Thoracic aorta (tissue), 2 donors: ENCODE data around the gene UNC80. TPM values are rescaled to one million over a fixed set of nuclear protein-coding genes. Genes with fewer than 3 reads are reported as not detected.

Experiments used
- ATAC-seq: fragments of 150-250 bp; one replicate; pipeline ENCODE4 v1.8.0; 2017; ENCODE audit warnings: low read depth; ENCODE audit not compliant: insufficient number of reproducible peaks, low FRiP score
- DNase-seq: peaks from one replicate; pipeline ENCODE4 v3.0.0-alpha.2; 2020; ENCODE audit warnings: low spot score
- H3K27ac ChIP-seq, 2 donors: fragments of 200-600 bp; sonication (generic); 1 replicate in 1 of 2; 2 replicates in 1 of 2; pipeline ENCODE4 v1.5.1; 2016; ENCODE audit warnings: mild to moderate bottlenecking in 2 of 2, moderate library complexity in 2 of 2
- H3K27me3 ChIP-seq: fragments of 200-600 bp; sonication (generic); replicated peaks from 2 replicates; pipeline ENCODE4 v1.6.0; 2016; ENCODE audit warnings: mild to moderate bottlenecking; ENCODE audit not compliant: insufficient read depth
- H3K36me3 ChIP-seq: fragments of 200-600 bp; sonication (generic); one replicate; pipeline ENCODE4 v1.5.1; 2016
- H3K4me1 ChIP-seq, 2 donors: fragments of 200-600 bp; sonication (generic); 1 replicate in 1 of 2; 2 replicates in 1 of 2; pipeline versions ENCODE4 v1.5.1 to v1.6.0; 2016; ENCODE audit warnings: low read depth in 2 of 2, mild to moderate bottlenecking in 1 of 2; ENCODE audit not compliant: control insufficient read depth in 1 of 2
- H3K4me3 ChIP-seq: fragments of 200-600 bp; sonication (generic); 2 replicates; pipeline ENCODE4 v1.5.1; 2016; ENCODE audit warnings: mild to moderate bottlenecking
- H3K9me3 ChIP-seq: fragments of 200-600 bp; sonication (generic); 2 replicates; pipeline ENCODE4 v1.5.1; 2016
- CTCF ChIP-seq: fragments of 200-600 bp; sonication (generic); IDR thresholded peaks from one replicate; pipeline ENCODE4 v1.5.1; 2019; ENCODE audit warnings: antibody characterized with exemption
- total RNA-seq, 2 donors: library from RNA; depleted of rRNA; stranded (reverse); fragments of >200 nt; gene quantifications; one replicate each; pipeline versions ENCODE4 v1.1.0 to v1.2.3, GENCODE V29; 2016

UNC80 gene
- total RNA-seq, 2 donors from 2014 or later = not detected

- ATAC-seq = no peak
- Histone ChIP-seq H3K27ac (no peak overlapping the region), H3K36me3 (no peaks in the 10 kb centered on the region), H3K4me1 (peaks cover 21 to 43% of the 10 kb centered on the region in 2 donors), H3K27me3 (no peaks in the 10 kb centered on the region), H3K9me3 (no peaks in the 10 kb centered on the region), H3K4me3 (peak overlapping the region; percentile 79)
- no peak for DNase-seq
- no peak for TF ChIP-seq CTCF
Observed at GRCh38 chr2:210003359-210003758, 231.7 kb downstream of the UNC80 start.

GRCh38 chr2:210004881-210005280 is 233.2 kb downstream of the UNC80 start:
- Histone ChIP-seq H3K4me3 (no peak overlapping the region), H3K27me3 (no peaks in the 10 kb centered on the region), H3K9me3 (no peaks in the 10 kb centered on the region), H3K4me1 (peaks cover 21 to 43% of the 10 kb centered on the region in 2 donors), H3K27ac (no peak overlapping the region), H3K36me3 (peaks cover 2% of the 10 kb centered on the region)
- ATAC-seq (no peak), DNase-seq (no peak)
- TF ChIP-seq CTCF = no peak

- Histone ChIP-seq H3K27ac (no peak overlapping the region), H3K9me3 (no peaks in the 10 kb centered on the region), H3K4me3 (no peak overlapping the region), H3K4me1 (peaks cover 21 to 39% of the 10 kb centered on the region in 2 donors), H3K27me3 (no peaks in the 10 kb centered on the region), H3K36me3 (peaks cover 2% of the 10 kb centered on the region)
- no peak for TF ChIP-seq CTCF
- no peak for DNase-seq
- ATAC-seq = no peak
Observed at GRCh38 chr2:210007895-210008294, 236.3 kb downstream of the UNC80 start.

GRCh38 chr2:210009126-210009525 is 237.5 kb downstream of the UNC80 start:
- TF ChIP-seq CTCF = no peak
- H3K27me3 ChIP-seq = no peaks in the 10 kb centered on the region
- no peaks in the 10 kb centered on the region for H3K9me3 ChIP-seq
- H3K36me3 ChIP-seq = peaks cover 2% of the 10 kb centered on the region
- H3K4me3 ChIP-seq = no peak overlapping the region
- DNase-seq = no peak
- H3K27ac ChIP-seq = no peak overlapping the region
- no peak for ATAC-seq
- H3K4me1 ChIP-seq = peaks cover 12 to 27% of the 10 kb centered on the region in 2 donors

GRCh38 chr2:210009896-210010295 is 238.3 kb downstream of the UNC80 start:
- Histone ChIP-seq H3K9me3 (no peaks in the 10 kb centered on the region), H3K4me1 (peaks cover 4 to 20% of the 10 kb centered on the region in 2 donors), H3K36me3 (peaks cover 5% of the 10 kb centered on the region), H3K27me3 (no peaks in the 10 kb centered on the region), H3K4me3 (no peak overlapping the region), H3K27ac (no peak overlapping the region)
- DNase-seq (no peak), ATAC-seq (no peak)
- no peak for TF ChIP-seq CTCF
